NB4 (cell line): ENCODE measurements around the gene ANKDD1A.

ENCODE experiments used
- MYC ChIP-seq: IDR thresholded peaks from 2 replicates; pipeline ENCODE4 v1.6.1; 2011; ENCODE audit warnings: low read depth, low read length
- POLR2A ChIP-seq: IDR thresholded peaks from 2 replicates; pipeline ENCODE4 v1.6.1; 2011; ENCODE audit warnings: mild to moderate bottlenecking; ENCODE audit not compliant: insufficient read length; ENCODE audit errors: extremely low read depth
- TF ChIP-seq, protein P1 (sequence below): IDR thresholded peaks from 2 replicates; pipeline ENCODE4 v1.6.1; 2011; ENCODE audit warnings: low read depth, low read length
- TF ChIP-seq, protein P2 (sequence below): IDR thresholded peaks from one replicate; pipeline ENCODE4 v1.5.1; 2012; ENCODE audit warnings: low read depth, low read length

DNA sequence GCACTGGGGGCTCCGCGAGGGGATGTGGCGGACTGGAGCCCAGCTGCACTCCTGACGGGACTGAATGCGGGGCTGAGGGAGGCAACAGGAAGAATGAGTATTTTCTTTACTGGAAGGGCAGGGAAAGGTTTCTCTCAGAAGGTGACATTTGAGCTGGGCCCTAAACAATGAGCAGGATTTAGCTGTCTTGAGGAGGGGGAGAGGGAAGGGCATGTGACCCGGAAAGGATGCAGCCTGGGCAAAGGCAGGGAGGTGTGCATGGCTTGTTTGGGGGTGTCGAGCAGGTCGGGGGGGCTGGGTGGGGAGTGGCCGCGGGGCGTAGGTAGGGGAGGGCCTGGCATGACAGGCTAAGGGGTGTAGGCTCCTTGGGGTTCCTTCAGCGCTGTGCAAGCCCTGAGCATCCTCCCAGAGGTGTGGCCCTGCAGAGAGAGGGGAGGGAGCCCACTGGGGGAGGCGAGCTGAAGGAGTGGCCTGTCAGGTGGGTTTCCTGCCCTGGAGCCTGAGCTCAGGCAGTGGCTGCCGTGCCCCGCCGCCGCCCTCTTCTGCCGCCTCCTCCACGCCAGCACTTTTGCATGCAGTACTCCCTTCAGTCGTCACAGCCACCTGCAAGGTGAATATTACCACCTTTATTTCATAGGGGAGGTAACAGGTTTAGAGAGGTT, 17.2 kb upstream of the ANKDD1A start:
- TF ChIP-seq, protein P1, sequence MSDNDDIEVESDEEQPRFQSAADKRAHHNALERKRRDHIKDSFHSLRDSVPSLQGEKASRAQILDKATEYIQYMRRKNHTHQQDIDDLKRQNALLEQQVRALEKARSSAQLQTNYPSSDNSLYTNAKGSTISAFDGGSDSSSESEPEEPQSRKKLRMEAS = no peak
- TF ChIP-seq, protein P2, sequence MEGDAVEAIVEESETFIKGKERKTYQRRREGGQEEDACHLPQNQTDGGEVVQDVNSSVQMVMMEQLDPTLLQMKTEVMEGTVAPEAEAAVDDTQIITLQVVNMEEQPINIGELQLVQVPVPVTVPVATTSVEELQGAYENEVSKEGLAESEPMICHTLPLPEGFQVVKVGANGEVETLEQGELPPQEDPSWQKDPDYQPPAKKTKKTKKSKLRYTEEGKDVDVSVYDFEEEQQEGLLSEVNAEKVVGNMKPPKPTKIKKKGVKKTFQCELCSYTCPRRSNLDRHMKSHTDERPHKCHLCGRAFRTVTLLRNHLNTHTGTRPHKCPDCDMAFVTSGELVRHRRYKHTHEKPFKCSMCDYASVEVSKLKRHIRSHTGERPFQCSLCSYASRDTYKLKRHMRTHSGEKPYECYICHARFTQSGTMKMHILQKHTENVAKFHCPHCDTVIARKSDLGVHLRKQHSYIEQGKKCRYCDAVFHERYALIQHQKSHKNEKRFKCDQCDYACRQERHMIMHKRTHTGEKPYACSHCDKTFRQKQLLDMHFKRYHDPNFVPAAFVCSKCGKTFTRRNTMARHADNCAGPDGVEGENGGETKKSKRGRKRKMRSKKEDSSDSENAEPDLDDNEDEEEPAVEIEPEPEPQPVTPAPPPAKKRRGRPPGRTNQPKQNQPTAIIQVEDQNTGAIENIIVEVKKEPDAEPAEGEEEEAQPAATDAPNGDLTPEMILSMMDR = no peak
- no peak for TF ChIP-seq POLR2A
- no peak for TF ChIP-seq MYC
